Pancreas (tissue), 10 donors: Measurements from ENCODE around the gene EIF1. TPM values are rescaled to one million over a fixed set of nuclear protein-coding genes. Genes with fewer than 3 reads are reported as not detected.

Experiments
- ATAC-seq, 4 donors: fragments of 200-7000 bp; cut with Tn5 transposase; one replicate each; pipeline versions ENCODE4 v1.8.0 to v1.9.1; 2020; ENCODE audit warnings: mild to moderate bottlenecking in 4 of 4, moderate library complexity in 4 of 4
- DNase-seq, 6 donors: peaks; one replicate each; pipeline ENCODE4 v3.0.0-alpha.2; 2020
- FAIRE-seq: peaks from 2 replicates; lab custom pipeline; 2012; peaks lifted over from hg19 to GRCh38; lab: Jason Lieb, UNC
- H3K27ac ChIP-seq, 4 donors: fragments of 200-600 bp; sonication (generic); 1 replicate in 3 of 4; 2 replicates in 1 of 4; pipeline versions ENCODE4 v1.5.0 to v1.8.0; 2020
- H3K27me3 ChIP-seq, 4 donors: fragments of 200-600 bp; one replicate each; pipeline ENCODE4 v1.8.0; 2021
- H3K36me3 ChIP-seq, 3 donors: fragments of 200-600 bp; sonication (generic) in 1 of 3; one replicate each; pipeline versions ENCODE4 v1.5.0 to v1.8.0; 2020 to 2021
- H3K4me1 ChIP-seq, 3 donors: fragments of 200-600 bp; one replicate each; pipeline ENCODE4 v1.8.0; 2021
- H3K4me3 ChIP-seq, 4 donors: fragments of 200-600 bp; sonication (generic) in 2 of 4; one replicate each; pipeline versions ENCODE4 v1.5.0 to v1.8.0; 2020 to 2021
- H3K9me3 ChIP-seq, 4 donors: fragments of 200-600 bp; one replicate each; pipeline ENCODE4 v1.8.0; 2021
- CTCF ChIP-seq, 4 donors: fragments of 200-600 bp; sonication (generic) in 3 of 4; IDR thresholded peaks; one replicate each; pipeline versions ENCODE4 v1.5.0 to v1.8.0; 2021; ENCODE audit warnings: antibody characterized with exemption in 4 of 4
- WGBS, 2 donors: extraction: QIAGEN DNeasy Blood & Tissue Kit; methylation state at CpG; one replicate each; pipeline ENCODE4 v1.1.7; 2013; 5-methylcytosine and 5-hydroxymethylcytosine counted together
- intact Hi-C, 3 donors: fragments of 100-400 bp; cut with DNase I; formaldehyde crosslinking; loops; one replicate each; pipeline versions ENCODE4 v1.11.1 to v1.14.2; 2022
- polyA plus RNA-seq, 2 donors: library from polyadenylated mRNA; stranded (reverse); fragments of 200-250 nt; gene quantifications; one replicate each; pipeline ENCODE4 v1.2.3, GENCODE V29; 2013
- total RNA-seq, 6 donors: library from RNA; stranded (reverse); fragmentation: NEBNext Ultra II Directional in 4 of 6; extraction: Animal tissue kit (Norgen Biotek cat#: 25700) in 4 of 6; gene quantifications; one replicate each; pipeline versions ENCODE4 v1.2.1 to v1.2.4, GENCODE V29; 2021 to 2023
- donor health status: healthy with polysubstance abuse.
- donor health status: DM: no; HTN: no; CAD: no; lungs with moderate emphysema.
- donor health status: DM: no; HTN: no; CAD: no.
- donor health status: control.
- donor health status: control.
- donor health status: Bipolar disorder and iron deficiency.
- donor health status: DM: yes; HTN: yes; CAD: no.
- donor health status: DM: no; HTN: no; CAD: no.
- donor health status: DM: no; HTN: no; CAD: no.
- donor health status: DM: yes; HTN: yes; CAD: no.

The EIF1 gene
- total and polyA plus RNA-seq, 8 donors = 316 to 934 (median 554) TPM

DNA sequence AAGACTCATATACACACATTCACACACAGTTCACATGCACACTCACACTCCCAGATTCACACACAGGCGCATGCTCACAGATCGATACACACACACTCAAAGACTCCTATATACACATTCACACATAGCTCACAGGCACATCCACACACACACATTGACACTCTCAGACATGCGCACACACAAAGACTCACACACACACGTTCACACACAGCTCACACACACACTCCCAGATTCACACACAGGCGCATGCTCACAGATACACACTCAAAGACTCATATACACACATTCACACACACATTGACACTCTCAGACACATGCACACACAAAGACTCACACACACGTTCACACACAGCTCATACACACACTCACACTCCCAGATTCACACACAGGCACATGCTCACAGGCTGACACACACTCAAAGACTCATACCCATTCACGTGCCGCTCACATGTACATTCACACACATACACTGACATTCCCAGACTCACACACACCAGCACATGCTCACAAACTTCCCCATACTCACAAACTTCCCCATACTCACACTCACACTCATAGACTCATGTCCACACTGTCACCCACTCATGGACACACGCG lies 38.7 kb upstream of the EIF1 start:
- no peak for TF ChIP-seq CTCF (IDR thresholded peaks at IDR 0.05)
- H3K27me3 ChIP-seq = no peaks in the 10 kb centered on the region
- H3K36me3 ChIP-seq = no peaks in the 10 kb centered on the region
- intact Hi-C loops = loop anchor here in 2 of 3 donors (10.0 kb wide), 3 partner anchors 75 to 845 kb away; partner anchors contain the start of gene KRT9 (in 1 of the 2)
- no peaks in the 10 kb centered on the region for H3K9me3 ChIP-seq
- 88 to 92% methylated on average over 10 of the region's 10 CpGs for WGBS, 2 donors
- FAIRE-seq (no peak), DNase-seq (no peak), ATAC-seq (no peak)
- no peak overlapping the region for H3K4me3 ChIP-seq
- H3K27ac ChIP-seq = no peak overlapping the region
- H3K4me1 ChIP-seq = peaks cover 0 to 6% (median 0%) of the 10 kb centered on the region in 3 donors

- H3K4me1 ChIP-seq = peaks cover 0 to 6% (median 0%) of the 10 kb centered on the region in 3 donors
- FAIRE-seq = no peak
- no peaks in the 10 kb centered on the region for H3K9me3 ChIP-seq
- WGBS, 2 donors = 52% methylated on average over 15 of the region's 15 CpGs
- DNase-seq = peak in 1 of 6 donors; percentile 64
- TF ChIP-seq CTCF (IDR thresholded peaks at IDR 0.05) = no peak
- peak overlapping the region; percentile 1 to 74 (median 28) for H3K27ac ChIP-seq
- no peaks in the 10 kb centered on the region for H3K36me3 ChIP-seq
- intact Hi-C loops = loop anchor here in 2 of 3 donors (10.0 kb wide), 2 partner anchors 746 to 846 kb away; no protein-coding TSS in a partner anchor
- H3K27me3 ChIP-seq = no peaks in the 10 kb centered on the region
- H3K4me3 ChIP-seq = peak overlapping the region in 1 of 4 donors; percentile 16
- no peak for ATAC-seq
These were observed 37.7 kb upstream of the EIF1 start for GRCh38 chr17:41650794-41651624.

- Histone ChIP-seq H3K4me1 (peaks cover 0 to 6% (median 0%) of the 10 kb centered on the region in 3 donors), H3K27ac (peak overlapping the region in 3 of 4 donors; percentile 8 to 74 (median 48)), H3K36me3 (no peaks in the 10 kb centered on the region), H3K27me3 (no peaks in the 10 kb centered on the region), H3K4me3 (peak overlapping the region in 1 of 4 donors; percentile 16), H3K9me3 (no peaks in the 10 kb centered on the region)
- 46 to 53% methylated on average over 8 to 13 of the region's 13 CpGs for WGBS, 2 donors
- intact Hi-C loops = loop anchor here in 2 of 3 donors (10.0 kb wide), 2 partner anchors 747 to 847 kb away; no protein-coding TSS in a partner anchor
- no peak for TF ChIP-seq CTCF (IDR thresholded peaks at IDR 0.05)
- peak; percentile 76 to 93 (median 80) for DNase-seq
- ATAC-seq = peak; percentile 57 to 77 (median 72)
- FAIRE-seq = no peak
These were observed 36.8 kb upstream of the EIF1 start for GRCh38 chr17:41651625-41652460.

DNA sequence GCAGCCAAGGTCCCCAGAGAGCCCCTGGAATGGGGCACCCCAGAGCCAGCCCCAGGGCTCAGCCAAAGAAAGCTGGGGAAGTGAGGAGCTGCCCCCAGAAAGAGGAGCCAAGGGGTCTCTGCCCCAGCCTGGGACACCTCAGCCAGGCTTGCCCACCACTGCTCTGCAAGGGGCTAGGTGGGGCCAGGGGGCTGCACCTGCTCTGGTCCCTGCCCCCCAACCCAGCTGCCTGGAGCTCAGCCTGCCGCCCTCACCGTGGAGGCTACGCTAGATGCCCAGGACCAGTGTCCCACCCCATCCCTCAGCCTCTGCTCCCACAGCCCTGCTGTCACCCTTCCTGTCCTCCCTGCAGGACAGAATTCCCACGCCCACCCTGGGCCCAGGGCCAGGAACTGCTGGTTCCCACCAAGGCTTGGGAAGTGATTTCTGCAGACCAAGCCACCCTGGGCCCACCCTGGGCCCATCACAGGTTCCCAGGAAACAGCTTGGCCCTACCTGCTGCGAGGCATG lies 36.2 kb upstream of the EIF1 start:
- DNase-seq (peak in 1 of 6 donors; percentile 72), ATAC-seq (no peak), FAIRE-seq (no peak)
- TF ChIP-seq CTCF (IDR thresholded peaks at IDR 0.05) = no peak
- intact Hi-C loops = loop anchor here in 2 of 3 donors (10.0 kb wide), 2 partner anchors 748 to 848 kb away; no protein-coding TSS in a partner anchor
- 79 to 91% methylated on average over 5 of the region's 5 CpGs for WGBS, 2 donors
- Histone ChIP-seq H3K27me3 (no peaks in the 10 kb centered on the region), H3K36me3 (no peaks in the 10 kb centered on the region), H3K9me3 (no peaks in the 10 kb centered on the region), H3K4me1 (peaks cover 0 to 6% (median 0%) of the 10 kb centered on the region in 3 donors), H3K27ac (no peak overlapping the region), H3K4me3 (no peak overlapping the region)
